ENCODE data around the gene DGAT2.

DNA sequence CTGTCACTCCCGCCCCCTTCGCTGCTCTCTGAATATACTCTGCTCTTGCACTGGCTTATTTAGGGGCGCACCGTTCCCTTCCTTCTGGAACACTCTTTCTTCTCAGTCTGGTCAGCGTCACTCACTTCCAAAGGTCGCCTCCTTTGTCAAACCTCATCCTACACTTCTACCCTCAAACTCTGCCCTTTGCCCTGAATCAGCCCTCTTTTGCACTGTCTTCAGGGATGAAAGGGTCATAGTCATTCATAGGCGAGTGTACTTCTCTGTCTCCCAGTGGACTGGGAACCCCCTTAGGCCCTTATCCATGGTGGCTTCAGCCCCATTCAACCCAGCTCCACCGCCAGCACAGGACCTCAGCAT lies 35.5 kb upstream of the DGAT2 start:
- TF ChIP-seq, protein P1, sequence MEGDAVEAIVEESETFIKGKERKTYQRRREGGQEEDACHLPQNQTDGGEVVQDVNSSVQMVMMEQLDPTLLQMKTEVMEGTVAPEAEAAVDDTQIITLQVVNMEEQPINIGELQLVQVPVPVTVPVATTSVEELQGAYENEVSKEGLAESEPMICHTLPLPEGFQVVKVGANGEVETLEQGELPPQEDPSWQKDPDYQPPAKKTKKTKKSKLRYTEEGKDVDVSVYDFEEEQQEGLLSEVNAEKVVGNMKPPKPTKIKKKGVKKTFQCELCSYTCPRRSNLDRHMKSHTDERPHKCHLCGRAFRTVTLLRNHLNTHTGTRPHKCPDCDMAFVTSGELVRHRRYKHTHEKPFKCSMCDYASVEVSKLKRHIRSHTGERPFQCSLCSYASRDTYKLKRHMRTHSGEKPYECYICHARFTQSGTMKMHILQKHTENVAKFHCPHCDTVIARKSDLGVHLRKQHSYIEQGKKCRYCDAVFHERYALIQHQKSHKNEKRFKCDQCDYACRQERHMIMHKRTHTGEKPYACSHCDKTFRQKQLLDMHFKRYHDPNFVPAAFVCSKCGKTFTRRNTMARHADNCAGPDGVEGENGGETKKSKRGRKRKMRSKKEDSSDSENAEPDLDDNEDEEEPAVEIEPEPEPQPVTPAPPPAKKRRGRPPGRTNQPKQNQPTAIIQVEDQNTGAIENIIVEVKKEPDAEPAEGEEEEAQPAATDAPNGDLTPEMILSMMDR (IDR thresholded peaks at IDR 0.05): no peak
- no peak for TF ChIP-seq ZFX (IDR thresholded peaks at IDR 0.05; ENCODE audit: borderline replicate concordance)
